Measurements from ENCODE around the gene MARCHF3.
"Not testable (repeated sequence)": the region's sequence is repeated elsewhere in the genome, so short reads cannot be mapped to it uniquely, and the experiment has no call there.

Gene MARCHF3

GRCh38 chr5:127051591-127051990 is 21.2 kb upstream of the MARCHF3 start:
- no peak for DNase-seq (ENCODE audit: low spot score)

- DNase-seq (ENCODE audit: low spot score) = no peak
Observed at GRCh38 chr5:127046343-127047072, 16.1 kb upstream of the MARCHF3 start.

- DNase-seq (ENCODE audit: low spot score) = no peak
Observed at GRCh38 chr5:127042593-127042992, 12.2 kb upstream of the MARCHF3 start.

GRCh38 chr5:127041571-127041970 is 11.2 kb upstream of the MARCHF3 start:
- DNase-seq (ENCODE audit: low spot score) = no peak

- DNase-seq (ENCODE audit: low spot score) = no peak
Observed at GRCh38 chr5:127040796-127041520, 10.6 kb upstream of the MARCHF3 start.

- DNase-seq (ENCODE audit: low spot score) = no peak
Observed at GRCh38 chr5:127038550-127038949, 8.2 kb upstream of the MARCHF3 start.

- no peak for DNase-seq (ENCODE audit: low spot score)
Observed at GRCh38 chr5:127031863-127032232, 1.5 kb upstream of the MARCHF3 start.

- DNase-seq (ENCODE audit: low spot score) = peak; percentile 36
Observed at GRCh38 chr5:127031147-127031862, 947 bp upstream of the MARCHF3 start.

- peak; percentile 33 for DNase-seq (ENCODE audit: low spot score)
Observed at GRCh38 chr5:127029581-127030258, 638 bp downstream of the MARCHF3 start.

- DNase-seq (ENCODE audit: low spot score) = no peak
Observed at GRCh38 chr5:127028822-127029457, 1.4 kb downstream of the MARCHF3 start.

- no peak for DNase-seq (ENCODE audit: low spot score)
Observed at GRCh38 chr5:127027539-127027938, 2.8 kb downstream of the MARCHF3 start.

- DNase-seq (ENCODE audit: low spot score) = no peak
Observed at GRCh38 chr5:127026166-127026565, 4.2 kb downstream of the MARCHF3 start.

- no peak for DNase-seq (ENCODE audit: low spot score)
Observed at GRCh38 chr5:127025467-127025866, 4.9 kb downstream of the MARCHF3 start.

GRCh38 chr5:127024821-127025220 is 5.5 kb downstream of the MARCHF3 start:
- no peak for DNase-seq (ENCODE audit: low spot score)

- not testable (repeated sequence) for DNase-seq (ENCODE audit: low spot score)
Observed at GRCh38 chr5:127023552-127024191, 6.7 kb downstream of the MARCHF3 start.

GRCh38 chr5:127022846-127023245 is 7.5 kb downstream of the MARCHF3 start:
- no peak for DNase-seq (ENCODE audit: low spot score)

- DNase-seq (ENCODE audit: low spot score) = no peak
Observed at GRCh38 chr5:127019928-127020327, 10.4 kb downstream of the MARCHF3 start.

- DNase-seq (ENCODE audit: low spot score) = not testable (repeated sequence)
Observed at GRCh38 chr5:127016722-127017121, 13.6 kb downstream of the MARCHF3 start.

- DNase-seq (ENCODE audit: low spot score) = no peak
Observed at GRCh38 chr5:127015716-127016115, 14.6 kb downstream of the MARCHF3 start.

- no peak for DNase-seq (ENCODE audit: low spot score)
Observed at GRCh38 chr5:127014573-127014972, 15.8 kb downstream of the MARCHF3 start.

- DNase-seq (ENCODE audit: low spot score) = no peak
Observed at GRCh38 chr5:127013407-127013806, 17.0 kb downstream of the MARCHF3 start.

Data from germinal center (tissue), 1 donor.